GM18951 (cell line): ENCODE data around the gene STOML2.
"Not testable (repeated sequence)": the region's sequence is repeated elsewhere in the genome, so short reads cannot be mapped to it uniquely, and the experiment has no call there.

Source experiments
- POLR2A ChIP-seq: IDR thresholded peaks from 4 replicates; pipeline ENCODE4 v1.6.1; 2011; ENCODE audit warnings: mild to moderate bottlenecking; ENCODE audit not compliant: insufficient read length, insufficient read depth; ENCODE audit errors: extremely low read depth
- in situ Hi-C: fragments of 300-500 bp; cut with MboI; formaldehyde crosslinking; loops from one replicate; pipeline ENCODE4 v1.12.0; 2022; ENCODE audit warnings: low sequenced_read_pairs, mixed read lengths, inconsistent platforms; ENCODE audit not compliant: unreplicated experiment

STOML2 gene, protein sequence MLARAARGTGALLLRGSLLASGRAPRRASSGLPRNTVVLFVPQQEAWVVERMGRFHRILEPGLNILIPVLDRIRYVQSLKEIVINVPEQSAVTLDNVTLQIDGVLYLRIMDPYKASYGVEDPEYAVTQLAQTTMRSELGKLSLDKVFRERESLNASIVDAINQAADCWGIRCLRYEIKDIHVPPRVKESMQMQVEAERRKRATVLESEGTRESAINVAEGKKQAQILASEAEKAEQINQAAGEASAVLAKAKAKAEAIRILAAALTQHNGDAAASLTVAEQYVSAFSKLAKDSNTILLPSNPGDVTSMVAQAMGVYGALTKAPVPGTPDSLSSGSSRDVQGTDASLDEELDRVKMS

DNA sequence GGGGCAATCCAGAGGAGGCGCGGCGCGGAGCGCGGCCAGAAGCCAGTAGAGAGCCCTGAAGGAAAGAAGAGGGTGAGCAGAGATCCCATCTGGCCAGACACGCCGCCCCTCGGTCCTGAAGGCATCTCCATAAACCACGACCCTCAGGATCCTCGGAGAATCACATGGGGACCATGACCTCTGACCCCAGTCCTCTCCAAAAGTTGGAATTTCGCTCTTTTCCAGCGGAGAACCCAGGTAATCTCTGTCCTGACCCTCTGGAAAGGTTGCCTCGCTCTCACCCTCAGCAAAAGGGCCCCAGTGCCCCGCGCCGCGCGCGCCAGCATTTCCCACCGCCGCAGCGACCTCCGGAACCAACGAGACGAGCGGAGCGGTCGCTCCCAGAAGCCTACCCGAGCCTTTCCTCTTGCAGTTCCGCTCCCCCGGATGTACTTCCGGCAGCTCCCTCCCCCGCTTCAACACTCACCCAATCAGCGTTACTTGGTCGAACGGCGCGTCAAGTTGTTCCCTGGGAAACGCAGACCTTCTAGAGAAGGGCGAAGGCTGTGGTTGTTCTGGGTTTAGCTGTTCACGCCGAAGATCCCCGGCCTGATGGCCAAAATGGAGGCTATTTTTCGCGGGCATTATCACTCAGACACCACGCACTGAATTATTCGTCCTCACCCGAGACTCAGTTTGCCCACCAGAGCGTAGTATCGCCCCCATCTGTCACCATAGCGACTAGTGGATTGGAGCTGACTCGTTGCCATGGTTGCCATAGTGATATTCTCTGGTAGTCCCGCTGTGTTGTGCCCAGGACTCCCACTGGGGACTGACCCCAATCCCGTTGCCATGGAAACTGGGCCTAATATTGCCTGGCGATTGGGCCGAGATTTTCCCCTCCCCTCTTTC, at the start of gene STOML2:
Gene STOML2 (minus strand): TSS at position 363 of the 891 bp plus-strand sequence. CDS start 37 bp downstream, at position 326.
- peak; percentile 78 for TF ChIP-seq POLR2A
- in situ Hi-C loops = no loop called here

GRCh38 chr9:35147941-35148563, 45.1 kb upstream of the STOML2 start:
- in situ Hi-C loops = not testable (repeated sequence)

GRCh38 chr9:35142037-35142436, 39.1 kb upstream of the STOML2 start:
- in situ Hi-C loops = no loop called here
- no peak for TF ChIP-seq POLR2A

DNA sequence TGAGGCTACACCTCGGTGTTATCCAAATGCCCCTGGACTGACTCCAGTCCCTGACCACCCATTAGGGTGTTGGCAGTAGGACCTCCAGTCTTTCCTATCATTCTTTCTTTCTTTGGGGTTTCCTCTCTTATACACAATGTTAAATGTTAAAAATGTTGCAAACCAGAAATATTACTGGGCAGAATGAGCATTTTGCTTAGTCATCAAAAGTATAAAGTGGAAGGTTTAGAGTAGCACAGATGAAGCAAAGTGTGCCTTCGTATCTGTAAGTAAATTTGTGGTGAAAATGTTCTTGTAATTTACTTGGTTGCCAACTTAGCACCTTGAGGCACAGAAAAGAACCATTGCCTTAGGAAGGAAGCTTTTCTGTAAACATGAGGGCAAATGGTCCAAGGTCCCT, 37.2 kb upstream of the STOML2 start:
- no peak for TF ChIP-seq POLR2A

GRCh38 chr9:35136866-35137265, 33.9 kb upstream of the STOML2 start:
- in situ Hi-C loops = no loop called here

More for the DNA sequence above, 37.2 kb upstream of the STOML2 start:
- in situ Hi-C loops = no loop called here

DNA sequence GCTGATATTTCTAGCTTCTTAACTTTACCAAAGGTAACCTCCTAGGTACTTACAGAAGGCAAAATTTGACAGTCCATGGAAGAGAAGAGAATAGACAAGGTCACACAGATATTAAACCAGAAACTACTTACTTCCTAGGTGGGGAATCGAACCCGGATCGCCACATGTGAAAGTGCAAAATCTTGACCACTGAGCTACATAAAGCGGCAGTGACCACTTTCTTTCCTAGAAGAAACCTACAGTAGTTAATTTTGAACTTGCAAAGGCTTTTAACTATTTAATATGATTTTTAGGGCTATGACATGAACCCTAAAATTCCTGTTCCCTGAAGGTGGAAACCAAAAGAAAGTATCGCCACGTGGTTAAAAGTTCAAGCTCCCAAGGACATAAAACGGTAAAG, 33.1 kb upstream of the STOML2 start:
- no peak for TF ChIP-seq POLR2A
- in situ Hi-C loops = no loop called here

More at GRCh38 chr9:35136866-35137265, 33.9 kb upstream of the STOML2 start:
- no peak for TF ChIP-seq POLR2A

DNA sequence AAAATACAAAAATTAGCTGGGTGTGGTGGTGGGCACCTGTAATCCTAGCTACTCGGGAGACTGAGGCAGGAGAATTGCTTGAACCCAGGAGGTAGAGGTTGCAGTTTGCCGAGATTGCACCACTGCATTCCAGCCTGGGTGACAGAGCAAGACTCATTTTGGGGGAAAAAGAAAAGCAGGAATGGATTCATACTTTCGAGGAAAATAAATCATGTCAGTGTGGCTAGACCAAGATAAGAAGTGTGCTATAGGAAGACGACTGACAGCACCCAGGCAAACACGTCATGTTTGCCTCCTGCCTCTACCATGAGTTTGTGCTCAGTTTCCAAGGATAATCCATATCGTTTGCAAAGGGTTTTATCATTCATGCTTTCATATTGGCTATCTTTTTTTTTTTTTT, 32.0 kb upstream of the STOML2 start:
- in situ Hi-C loops = no loop called here
- TF ChIP-seq POLR2A = no peak

GRCh38 chr9:35116898-35117551, 14.1 kb upstream of the STOML2 start:
- in situ Hi-C loops = loop anchor here (5.0 kb wide), 1 partner anchor 360 kb away; no protein-coding TSS in a partner anchor

DNA sequence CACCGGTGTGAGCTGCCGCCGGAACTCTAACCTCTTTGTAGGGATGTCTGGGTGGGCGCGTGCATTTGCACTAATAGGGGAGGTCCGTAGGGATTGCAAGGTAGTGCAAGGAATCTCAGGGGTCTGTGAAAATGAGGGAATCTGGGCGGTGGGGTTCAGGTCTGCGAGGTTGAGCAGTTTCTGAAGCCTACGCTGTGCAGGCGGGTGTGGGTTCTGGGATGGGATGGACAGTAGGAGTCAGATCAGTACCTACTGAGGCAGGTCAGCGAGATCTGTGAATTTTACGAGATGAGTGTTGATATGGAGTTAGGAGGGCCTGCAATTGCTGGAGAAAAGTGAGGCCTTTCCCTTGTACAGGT, 13.6 kb upstream of the STOML2 start:
- in situ Hi-C loops = loop anchor here (5.0 kb wide), 1 partner anchor 361 kb away; no protein-coding TSS in a partner anchor
- no peak for TF ChIP-seq POLR2A

More at GRCh38 chr9:35116898-35117551, 14.1 kb upstream of the STOML2 start:
- TF ChIP-seq POLR2A = no peak

GRCh38 chr9:35115680-35116538, 13.0 kb upstream of the STOML2 start, which contains the start of gene ATOSB:
ATOSB (minus strand) TSS chr9:35115862; CDS start chr9:35108274, 7,588 bp downstream.
- in situ Hi-C loops = loop anchor here (5.0 kb wide), 1 partner anchor 361 kb away; no protein-coding TSS in a partner anchor
- TF ChIP-seq POLR2A = peak; percentile 51

GRCh38 chr9:35114840-35115628, 12.1 kb upstream of the STOML2 start:
- in situ Hi-C loops = loop anchor here (5.0 kb wide), 1 partner anchor 362 kb away; no protein-coding TSS in a partner anchor
- no peak for TF ChIP-seq POLR2A
